ENCODE measurements around the gene SMCR8.
A peak's percentile ranks its signal among the peaks of the same experiment; 100 is the strongest.

SMCR8 gene

DNA sequence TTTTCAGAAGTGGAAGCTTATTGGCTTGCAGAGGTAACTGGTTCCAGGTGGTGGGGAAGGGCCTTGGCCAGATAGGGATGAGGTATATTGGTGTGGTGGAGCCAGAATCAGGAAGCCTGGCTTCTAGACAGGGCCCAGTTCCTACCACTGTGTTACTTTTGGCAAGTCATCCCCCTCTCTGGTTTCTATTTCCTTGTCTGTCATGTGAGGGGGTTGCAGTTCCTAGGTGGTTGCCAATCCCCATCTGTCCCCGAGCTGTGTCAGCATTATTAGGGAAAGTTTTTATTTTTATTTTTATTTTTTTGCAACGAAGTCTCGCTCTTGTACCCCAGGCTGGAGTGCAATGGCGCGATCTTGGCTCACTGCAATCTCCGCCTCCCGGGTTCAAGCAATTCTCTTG is 3.0 kb downstream of the SMCR8 start:
- Histone ChIP-seq H3K36me3 (ENCODE audit: insufficient read depth, low read length) (peaks cover 13% of the 10 kb centered on the region; the same call in 1 of the 2 replicates), H2AFZ (ENCODE audit: low read length, unreplicated experiment) (no peak overlapping the region), H3K4me3 (ENCODE audit: low read depth, low read length) (peak overlapping the region; percentile 96), H3K27me3 (ENCODE audit: insufficient read depth, low read length) (no peaks in the 10 kb centered on the region), H3K4me1 (ENCODE audit: control insufficient read depth, insufficient read depth, low read length, unreplicated experiment) (peaks cover 46% of the 10 kb centered on the region), H3K27ac (ENCODE audit: low read depth, low read length) (peak overlapping the region; percentile 18; the same call in 1 of the 2 replicates), H3K79me2 (ENCODE audit: control insufficient read depth, insufficient read depth, low read length, unreplicated experiment) (peaks cover 80% of the 10 kb centered on the region)

DNA sequence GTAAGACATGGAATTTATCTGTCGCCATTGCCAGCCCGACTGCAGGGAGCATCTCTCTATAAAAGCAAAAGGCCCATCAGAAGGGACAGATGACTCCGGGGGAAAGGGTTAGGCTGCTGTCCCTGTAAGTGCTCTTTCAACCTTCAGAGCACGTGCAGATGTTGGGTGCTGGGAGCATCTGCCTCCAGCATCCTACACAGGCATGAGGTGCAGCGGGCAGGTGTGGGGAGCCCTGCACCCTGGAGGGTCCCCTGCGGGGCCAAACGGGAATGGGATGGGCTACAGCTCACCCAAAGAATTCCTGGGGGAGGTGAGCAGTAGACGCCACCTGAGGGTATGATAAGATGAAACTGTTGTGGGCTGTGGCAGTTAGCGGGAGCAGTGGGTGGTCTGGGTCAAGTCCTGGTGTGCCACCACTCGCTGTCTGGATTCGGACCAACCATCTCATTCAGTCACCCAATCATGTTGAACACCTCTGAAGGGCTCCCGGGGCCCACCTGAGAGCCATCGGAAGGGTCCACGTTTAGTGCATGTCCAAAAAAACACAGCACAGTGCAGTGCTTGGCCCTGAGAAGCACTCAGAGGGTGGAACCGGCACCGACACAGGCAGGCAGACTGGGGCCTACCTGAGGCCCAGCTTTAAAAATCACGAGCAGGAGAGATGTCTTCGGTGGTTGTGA is 3.8 kb downstream of the SMCR8 start:
- Histone ChIP-seq H3K4me1 (ENCODE audit: control insufficient read depth, insufficient read depth, low read length, unreplicated experiment) (peaks cover 40% of the 10 kb centered on the region), H3K36me3 (ENCODE audit: insufficient read depth, low read length) (peaks cover 17% of the 10 kb centered on the region; the same call in 1 of the 2 replicates), H2AFZ (ENCODE audit: low read length, unreplicated experiment) (no peak overlapping the region), H3K4me3 (ENCODE audit: low read depth, low read length) (peak overlapping the region; percentile 49), H3K27ac (ENCODE audit: low read depth, low read length) (no peak overlapping the region), H3K27me3 (ENCODE audit: insufficient read depth, low read length) (no peaks in the 10 kb centered on the region), H3K79me2 (ENCODE audit: control insufficient read depth, insufficient read depth, low read length, unreplicated experiment) (peaks cover 74% of the 10 kb centered on the region)

DNA sequence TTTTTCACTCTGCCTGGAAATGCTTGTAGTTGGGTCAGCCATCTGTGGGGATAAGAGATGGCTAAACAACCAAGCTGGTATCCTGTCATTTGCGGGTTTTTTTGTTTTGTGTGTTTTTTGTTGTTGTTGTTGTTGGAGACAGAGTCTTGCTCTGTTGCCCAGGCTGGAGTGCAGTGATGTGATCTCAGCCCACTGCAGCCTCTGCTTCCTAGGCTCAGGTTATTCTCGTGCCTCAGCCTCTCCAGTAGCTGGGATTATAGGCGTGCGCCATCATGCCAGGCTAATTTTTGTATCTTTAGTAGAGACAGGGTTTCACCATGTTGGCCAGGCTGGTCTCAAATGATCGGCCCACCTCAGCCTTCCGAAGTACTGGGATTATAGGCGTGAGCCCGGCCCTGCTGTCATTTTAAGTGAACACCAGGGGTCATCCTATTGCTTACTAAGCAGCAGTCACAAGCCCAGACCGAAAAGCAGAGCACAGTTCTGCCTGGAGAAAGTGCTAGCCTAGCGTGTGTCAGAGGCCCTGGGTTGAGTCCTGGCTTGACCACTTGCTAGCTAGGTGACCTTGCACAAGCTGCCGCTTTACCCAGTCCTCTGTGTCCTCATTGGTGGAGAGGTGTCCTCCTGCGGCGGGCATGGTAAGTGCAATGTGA is 4.6 kb downstream of the SMCR8 start:
- Histone ChIP-seq H3K27ac (ENCODE audit: low read depth, low read length) (no peak overlapping the region), H3K36me3 (ENCODE audit: insufficient read depth, low read length) (peaks cover 19% of the 10 kb centered on the region; the same call in 1 of the 2 replicates), H3K4me1 (ENCODE audit: control insufficient read depth, insufficient read depth, low read length, unreplicated experiment) (peaks cover 40% of the 10 kb centered on the region), H2AFZ (ENCODE audit: low read length, unreplicated experiment) (no peak overlapping the region), H3K79me2 (ENCODE audit: control insufficient read depth, insufficient read depth, low read length, unreplicated experiment) (peaks cover 67% of the 10 kb centered on the region), H3K4me3 (ENCODE audit: low read depth, low read length) (peak overlapping the region; percentile 49), H3K27me3 (ENCODE audit: insufficient read depth, low read length) (no peaks in the 10 kb centered on the region)

GRCh38 chr17:18320301-18320700 is 5.2 kb downstream of the SMCR8 start:
- Histone ChIP-seq H3K27me3 (ENCODE audit: insufficient read depth, low read length) (no peaks in the 10 kb centered on the region), H3K79me2 (ENCODE audit: control insufficient read depth, insufficient read depth, low read length, unreplicated experiment) (peaks cover 67% of the 10 kb centered on the region), H3K4me3 (ENCODE audit: low read depth, low read length) (peak overlapping the region; percentile 35; the same call in 1 of the 2 replicates), H2AFZ (ENCODE audit: low read length, unreplicated experiment) (no peak overlapping the region), H3K4me1 (ENCODE audit: control insufficient read depth, insufficient read depth, low read length, unreplicated experiment) (peaks cover 40% of the 10 kb centered on the region), H3K27ac (ENCODE audit: low read depth, low read length) (no peak overlapping the region), H3K36me3 (ENCODE audit: insufficient read depth, low read length) (peaks cover 25% of the 10 kb centered on the region; the same call in 1 of the 2 replicates)

GRCh38 chr17:18321309-18321708 is 6.2 kb downstream of the SMCR8 start:
- no peak overlapping the region for H3K4me3 ChIP-seq (ENCODE audit: low read depth, low read length)
- H2AFZ ChIP-seq (ENCODE audit: low read length, unreplicated experiment) = no peak overlapping the region
- peaks cover 34% of the 10 kb centered on the region for H3K4me1 ChIP-seq (ENCODE audit: control insufficient read depth, insufficient read depth, low read length, unreplicated experiment)
- H3K79me2 ChIP-seq (ENCODE audit: control insufficient read depth, insufficient read depth, low read length, unreplicated experiment) = peaks cover 57% of the 10 kb centered on the region
- H3K27ac ChIP-seq (ENCODE audit: low read depth, low read length) = no peak overlapping the region
- H3K27me3 ChIP-seq (ENCODE audit: insufficient read depth, low read length) = no peaks in the 10 kb centered on the region
- H3K36me3 ChIP-seq (ENCODE audit: insufficient read depth, low read length) = peaks cover 26% of the 10 kb centered on the region; the same call in 1 of the 2 replicates

- no peak overlapping the region for H3K27ac ChIP-seq (ENCODE audit: low read depth, low read length)
- H3K36me3 ChIP-seq (ENCODE audit: insufficient read depth, low read length) = peaks cover 18% of the 10 kb centered on the region; the same call in 1 of the 2 replicates
- no peak overlapping the region for H3K4me3 ChIP-seq (ENCODE audit: low read depth, low read length)
- H3K27me3 ChIP-seq (ENCODE audit: insufficient read depth, low read length) = no peaks in the 10 kb centered on the region
- peaks cover 45% of the 10 kb centered on the region for H3K79me2 ChIP-seq (ENCODE audit: control insufficient read depth, insufficient read depth, low read length, unreplicated experiment)
- no peak overlapping the region for H2AFZ ChIP-seq (ENCODE audit: low read length, unreplicated experiment)
- H3K4me1 ChIP-seq (ENCODE audit: control insufficient read depth, insufficient read depth, low read length, unreplicated experiment) = peaks cover 22% of the 10 kb centered on the region
Measured at GRCh38 chr17:18322522-18322921, 7.4 kb downstream of the SMCR8 start.

GRCh38 chr17:18323007-18323406 is 7.9 kb downstream of the SMCR8 start:
- Histone ChIP-seq H3K36me3 (ENCODE audit: insufficient read depth, low read length) (peaks cover 14% of the 10 kb centered on the region; the same call in 1 of the 2 replicates), H3K79me2 (ENCODE audit: control insufficient read depth, insufficient read depth, low read length, unreplicated experiment) (peaks cover 40% of the 10 kb centered on the region), H3K27me3 (ENCODE audit: insufficient read depth, low read length) (no peaks in the 10 kb centered on the region), H2AFZ (ENCODE audit: low read length, unreplicated experiment) (no peak overlapping the region), H3K4me3 (ENCODE audit: low read depth, low read length) (no peak overlapping the region), H3K4me1 (ENCODE audit: control insufficient read depth, insufficient read depth, low read length, unreplicated experiment) (peaks cover 17% of the 10 kb centered on the region), H3K27ac (ENCODE audit: low read depth, low read length) (no peak overlapping the region)

- Histone ChIP-seq H3K27ac (ENCODE audit: low read depth, low read length) (no peak overlapping the region), H3K79me2 (ENCODE audit: control insufficient read depth, insufficient read depth, low read length, unreplicated experiment) (peaks cover 34% of the 10 kb centered on the region), H3K4me3 (ENCODE audit: low read depth, low read length) (no peak overlapping the region), H3K27me3 (ENCODE audit: insufficient read depth, low read length) (no peaks in the 10 kb centered on the region), H3K36me3 (ENCODE audit: insufficient read depth, low read length) (peaks cover 13% of the 10 kb centered on the region; the same call in 1 of the 2 replicates), H2AFZ (ENCODE audit: low read length, unreplicated experiment) (no peak overlapping the region), H3K4me1 (ENCODE audit: control insufficient read depth, insufficient read depth, low read length, unreplicated experiment) (peaks cover 13% of the 10 kb centered on the region)
Measured at GRCh38 chr17:18323507-18324139, 8.5 kb downstream of the SMCR8 start.

DNA sequence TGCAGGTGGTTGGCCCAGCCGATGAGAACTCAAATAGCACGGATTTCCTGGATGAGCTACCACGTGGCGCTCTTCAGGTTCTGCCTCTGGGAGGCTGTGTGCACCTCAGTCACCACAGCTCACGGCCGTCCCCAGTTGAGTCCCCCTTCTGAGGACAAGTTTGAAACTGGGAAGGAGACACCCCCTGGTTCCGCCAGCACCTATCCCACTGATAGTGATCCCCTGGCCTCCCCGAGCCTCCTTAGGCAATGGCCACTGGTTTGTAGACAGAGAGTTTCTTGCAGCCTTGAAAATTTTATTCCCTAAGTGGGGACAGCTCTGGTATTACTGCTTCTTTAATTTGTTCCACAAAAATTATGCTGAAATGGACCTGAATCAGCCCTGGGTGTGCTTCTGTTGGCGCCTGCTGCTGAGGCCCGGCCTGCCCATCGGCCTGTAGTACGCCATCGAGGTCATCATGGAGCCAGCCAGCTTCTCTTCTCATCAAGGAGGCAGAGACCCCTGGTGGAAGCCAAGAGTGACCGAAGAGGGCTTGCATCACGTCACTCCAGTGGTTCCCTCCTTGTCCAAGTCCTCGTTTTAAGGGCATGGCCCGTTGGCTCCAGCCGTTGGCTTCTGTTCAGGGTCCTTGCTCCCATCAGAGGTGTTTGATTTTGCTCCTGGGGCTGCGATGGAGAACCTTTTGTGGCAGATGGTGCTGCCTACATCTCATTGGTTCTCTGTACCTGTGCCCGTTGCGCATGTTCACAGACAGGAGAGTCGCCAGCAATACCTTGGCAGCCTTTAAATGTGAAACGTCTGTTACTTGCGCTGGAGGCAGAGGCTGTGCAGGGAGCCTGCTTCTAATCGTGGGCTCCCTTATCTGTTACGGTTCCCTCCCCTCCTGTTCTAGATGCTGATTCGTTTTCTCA is 9.3 kb downstream of the SMCR8 start:
- Histone ChIP-seq H3K36me3 (ENCODE audit: insufficient read depth, low read length) (peaks cover 13% of the 10 kb centered on the region; the same call in 1 of the 2 replicates), H3K27me3 (ENCODE audit: insufficient read depth, low read length) (no peaks in the 10 kb centered on the region), H3K79me2 (ENCODE audit: control insufficient read depth, insufficient read depth, low read length, unreplicated experiment) (peaks cover 26% of the 10 kb centered on the region), H3K27ac (ENCODE audit: low read depth, low read length) (peak overlapping the region; percentile 35; the same call in 1 of the 2 replicates), H2AFZ (ENCODE audit: low read length, unreplicated experiment) (no peak overlapping the region), H3K4me3 (ENCODE audit: low read depth, low read length) (no peak overlapping the region), H3K4me1 (ENCODE audit: control insufficient read depth, insufficient read depth, low read length, unreplicated experiment) (peaks cover 5% of the 10 kb centered on the region)

DNA sequence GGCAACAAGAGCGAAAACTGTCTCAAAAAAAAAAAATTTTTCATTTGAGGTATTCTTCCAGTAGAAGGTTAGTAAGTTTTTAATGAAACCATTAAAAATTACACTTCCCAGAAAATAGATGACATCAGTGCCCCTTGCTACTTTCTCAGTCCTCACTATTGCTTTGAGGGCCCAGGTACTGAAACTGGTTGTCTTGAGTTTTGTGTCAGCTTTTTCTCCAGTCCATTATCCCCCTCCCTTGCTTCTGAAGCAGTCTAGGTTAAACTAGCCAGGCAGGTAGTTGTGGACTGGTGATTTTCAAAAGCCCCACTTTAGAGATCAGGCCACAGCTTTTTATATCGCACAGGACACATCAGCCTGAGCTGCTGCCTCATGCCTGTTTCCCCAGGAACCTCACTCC is 10.9 kb downstream of the SMCR8 start:
- Histone ChIP-seq H3K4me3 (ENCODE audit: low read depth, low read length) (no peak overlapping the region), H3K27ac (ENCODE audit: low read depth, low read length) (no peak overlapping the region), H3K4me1 (ENCODE audit: control insufficient read depth, insufficient read depth, low read length, unreplicated experiment) (no peaks in the 10 kb centered on the region), H2AFZ (ENCODE audit: low read length, unreplicated experiment) (no peak overlapping the region), H3K27me3 (ENCODE audit: insufficient read depth, low read length) (no peaks in the 10 kb centered on the region), H3K79me2 (ENCODE audit: control insufficient read depth, insufficient read depth, low read length, unreplicated experiment) (peaks cover 12% of the 10 kb centered on the region), H3K36me3 (ENCODE audit: insufficient read depth, low read length) (peaks cover 13% of the 10 kb centered on the region; the same call in 1 of the 2 replicates)
